Loucy (cell line): ENCODE results near the gene CUL3.

Source experiments
- H2AFZ ChIP-seq: fragments of 200-600 bp; sonication (generic); 2 replicates; pipeline ENCODE4 v1.6.0; 2016; ENCODE audit warnings: antibody characterized with exemption, mild to moderate bottlenecking, low read length, moderate library complexity
- H3F3A ChIP-seq: fragments of 200-600 bp; 2 replicates; pipeline ENCODE4 v1.6.0; 2016; ENCODE audit warnings: antibody characterized with exemption, low read depth, mild to moderate bottlenecking
- H3K27me3 ChIP-seq: fragments of 200-600 bp; sonication (generic); 2 replicates; pipeline ENCODE4 v1.6.1; 2014; ENCODE audit warnings: low read length, mild to moderate bottlenecking; ENCODE audit not compliant: insufficient read depth, poor library complexity, severe bottlenecking
- H3K36me3 ChIP-seq: fragments of 200-600 bp; sonication (generic); 2 replicates; pipeline ENCODE4 v1.6.1; 2016; ENCODE audit warnings: low read length; ENCODE audit not compliant: insufficient read depth
- H3K4me1 ChIP-seq: fragments of 200-600 bp; sonication (generic); 2 replicates; pipeline ENCODE4 v1.5.1; 2014; ENCODE audit warnings: low read length, mild to moderate bottlenecking; ENCODE audit not compliant: insufficient read depth, poor library complexity, severe bottlenecking
- H3K4me2 ChIP-seq: fragments of 200-600 bp; sonication (generic); 2 replicates; pipeline ENCODE4 v1.6.0; 2014; ENCODE audit warnings: antibody characterized with exemption, low read length, low read depth, mild to moderate bottlenecking; ENCODE audit not compliant: poor library complexity, severe bottlenecking
- H3K4me3 ChIP-seq: fragments of 200-600 bp; sonication (generic); 2 replicates; pipeline ENCODE4 v1.5.1; 2014; ENCODE audit warnings: low read length, mild to moderate bottlenecking, mixed read lengths; ENCODE audit not compliant: poor library complexity, severe bottlenecking
- H3K79me2 ChIP-seq: fragments of 200-600 bp; sonication (generic); 2 replicates; pipeline ENCODE4 v1.6.1; 2014; ENCODE audit warnings: low read length; ENCODE audit not compliant: insufficient read depth
- H3K9ac ChIP-seq: fragments of 200-600 bp; sonication (generic); 2 replicates; pipeline ENCODE4 v1.6.0; 2014; ENCODE audit warnings: mild to moderate bottlenecking, low read depth, low read length, moderate library complexity; ENCODE audit not compliant: poor library complexity, severe bottlenecking
- H3K9me2 ChIP-seq: fragments of 200-600 bp; sonication (generic); replicated peaks from 2 replicates; pipeline ENCODE4 v1.6.1; 2016; ENCODE audit warnings: low read depth, low read length, mixed read lengths
- H3K9me3 ChIP-seq: fragments of 200-600 bp; sonication (generic); 2 replicates; pipeline ENCODE4 v1.6.1; 2014; ENCODE audit warnings: mild to moderate bottlenecking, antibody characterized with exemption, low read length, low read depth; ENCODE audit not compliant: insufficient read depth
- H4K20me1 ChIP-seq: fragments of 200-600 bp; sonication (generic); 2 replicates; pipeline ENCODE4 v1.6.0; 2014; ENCODE audit warnings: antibody characterized with exemption, low read length, mild to moderate bottlenecking; ENCODE audit not compliant: insufficient read depth, poor library complexity, severe bottlenecking
- CTCF ChIP-seq: fragments of 200-600 bp; sonication (generic); conservative IDR thresholded peaks from 2 replicates; pipeline ENCODE4 v1.5.1; 2014; ENCODE audit warnings: mild to moderate bottlenecking, antibody characterized with exemption, low read length
- EZH2phosphoT487 ChIP-seq: fragments of 200-600 bp; IDR thresholded peaks from 2 replicates; pipeline ENCODE4 v1.6.1; 2018; ENCODE audit warnings: antibody characterized with exemption, mild to moderate bottlenecking, moderate library complexity, borderline replicate concordance

CUL3 gene

DNA sequence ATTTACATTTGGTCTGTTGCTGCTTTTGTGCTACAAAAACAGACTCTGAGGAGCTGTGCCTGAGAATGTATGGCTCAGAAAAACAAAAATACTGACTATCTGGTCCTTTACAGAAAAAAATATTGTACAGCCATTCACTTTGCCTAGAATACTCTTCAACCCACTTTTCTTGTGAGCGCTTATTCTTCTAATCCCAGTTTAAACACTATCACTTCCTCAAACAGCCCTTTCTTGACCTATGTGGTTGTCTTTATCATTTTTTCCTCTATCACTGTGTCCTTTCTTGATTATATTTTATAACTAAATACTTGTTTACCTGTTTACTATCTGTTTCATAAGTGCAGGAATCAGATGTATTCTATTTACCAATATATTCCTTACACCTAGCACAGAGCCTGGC, 33.5 kb downstream of the CUL3 start:
- H3K79me2 ChIP-seq: peaks cover 90% of the 10 kb centered on the region
- H3K9me3 ChIP-seq: no peaks in the 10 kb centered on the region
- no peak overlapping the region for H2AFZ ChIP-seq
- TF ChIP-seq CTCF: no peak
- no peak for TF ChIP-seq EZH2phosphoT487
- H4K20me1 ChIP-seq: peaks cover 62% of the 10 kb centered on the region
- H3K9me2 ChIP-seq: no peaks in the 10 kb centered on the region
- H3K27me3 ChIP-seq: no peaks in the 10 kb centered on the region
- H3K9ac ChIP-seq: no peak overlapping the region
- H3K4me1 ChIP-seq: no peaks in the 10 kb centered on the region
- no peak overlapping the region for H3K4me2 ChIP-seq
- no peaks in the 10 kb centered on the region for H3F3A ChIP-seq
- H3K36me3 ChIP-seq: peaks cover 64% of the 10 kb centered on the region; the same call in 1 of the 2 replicates
- H3K4me3 ChIP-seq: no peak overlapping the region

- Histone ChIP-seq H3K79me2 (peaks cover 89% of the 10 kb centered on the region), H3K4me1 (no peaks in the 10 kb centered on the region), H3K4me2 (no peak overlapping the region), H3K9me3 (no peaks in the 10 kb centered on the region), H3K4me3 (no peak overlapping the region), H3K27me3 (no peaks in the 10 kb centered on the region), H3F3A (no peaks in the 10 kb centered on the region), H2AFZ (no peak overlapping the region), H3K36me3 (peaks cover 31% of the 10 kb centered on the region; the same call in 1 of the 2 replicates), H4K20me1 (peaks cover 72% of the 10 kb centered on the region), H3K9me2 (no peaks in the 10 kb centered on the region), H3K9ac (no peak overlapping the region)
- TF ChIP-seq EZH2phosphoT487 (no peak), CTCF (no peak)
These were observed 38.2 kb downstream of the CUL3 start for GRCh38 chr2:224546926-224547325.

GRCh38 chr2:224545884-224546644, 39.1 kb downstream of the CUL3 start:
- no peak for TF ChIP-seq EZH2phosphoT487
- Histone ChIP-seq H3K4me1 (no peaks in the 10 kb centered on the region), H3K4me2 (no peak overlapping the region), H3K36me3 (peaks cover 39% of the 10 kb centered on the region; the same call in 1 of the 2 replicates), H3K4me3 (no peak overlapping the region), H3K9ac (no peak overlapping the region), H3F3A (no peaks in the 10 kb centered on the region), H4K20me1 (peaks cover 76% of the 10 kb centered on the region), H3K9me2 (no peaks in the 10 kb centered on the region), H3K79me2 (peaks cover 92% of the 10 kb centered on the region), H2AFZ (no peak overlapping the region), H3K27me3 (no peaks in the 10 kb centered on the region), H3K9me3 (no peaks in the 10 kb centered on the region)

- peaks cover 86% of the 10 kb centered on the region for H4K20me1 ChIP-seq
These were observed 41.2 kb downstream of the CUL3 start for GRCh38 chr2:224543939-224544338.

More at GRCh38 chr2:224543939-224544338, 41.2 kb downstream of the CUL3 start:
- H3K9me3 ChIP-seq: no peaks in the 10 kb centered on the region
- no peaks in the 10 kb centered on the region for H3K4me1 ChIP-seq
- peaks cover 95% of the 10 kb centered on the region for H3K79me2 ChIP-seq
- no peak overlapping the region for H2AFZ ChIP-seq
- H3K9me2 ChIP-seq: no peaks in the 10 kb centered on the region
- TF ChIP-seq EZH2phosphoT487 (no peak), CTCF (no peak)
- no peaks in the 10 kb centered on the region for H3K27me3 ChIP-seq
- no peak overlapping the region for H3K4me2 ChIP-seq
- no peak overlapping the region for H3K9ac ChIP-seq
- H3F3A ChIP-seq: no peaks in the 10 kb centered on the region
- H3K4me3 ChIP-seq: no peak overlapping the region
- peaks cover 51% of the 10 kb centered on the region for H3K36me3 ChIP-seq
